Ovary (tissue), 9 donors: ENCODE measurements around the gene CLK2. TPM values are rescaled to one million over a fixed set of nuclear protein-coding genes. Genes with fewer than 3 reads are reported as not detected.

Experiments used
- DNase-seq, 5 donors: peaks; one replicate each; pipeline ENCODE4 v3.0.0-alpha.2; 2019 to 2020
- H3K27ac ChIP-seq, 2 donors: fragments of 200-600 bp; one replicate each; pipeline versions ENCODE4 v1.5.1 to v1.8.0; 2019 to 2022
- H3K27me3 ChIP-seq: fragments of 200-600 bp; one replicate; pipeline ENCODE4 v1.8.0; 2022
- H3K36me3 ChIP-seq: fragments of 200-600 bp; sonication (generic); one replicate; pipeline ENCODE4 v1.5.1; 2019
- H3K4me1 ChIP-seq: one replicate; pipeline ENCODE4 v1.8.1; 2013; ENCODE audit warnings: mild to moderate bottlenecking, moderate library complexity; ENCODE audit not compliant: insufficient read depth
- H3K4me3 ChIP-seq: fragments of 200-600 bp; sonication (generic); one replicate; pipeline ENCODE4 v1.5.1; 2017
- H3K9me3 ChIP-seq, 2 donors: fragments of 200-600 bp in 1 of 2; sonication (generic) in 1 of 2; one replicate each; pipeline versions ENCODE4 v1.5.1 to v1.8.1; 2013 to 2019; ENCODE audit warnings: mild to moderate bottlenecking in 1 of 2, moderate library complexity in 1 of 2
- CTCF ChIP-seq, 3 donors: fragments of 450-650 bp in 2 of 3; fragments of 200-600 bp in 1 of 3; IDR thresholded peaks; one replicate each; pipeline versions ENCODE4 v1.5.1 to v1.8.0; 2016 to 2022; ENCODE audit warnings: antibody characterized with exemption in 3 of 3, mild to moderate bottlenecking in 1 of 3
- EP300 ChIP-seq: sonication (generic); formaldehyde crosslinking; IDR thresholded peaks from one replicate; pipeline ENCODE4 v1.6.1; 2017; ENCODE audit warnings: antibody characterized with exemption
- POLR2A ChIP-seq: fragments of 450-650 bp; IDR thresholded peaks from one replicate; pipeline ENCODE4 v1.6.1; 2017; ENCODE audit warnings: antibody characterized with exemption, mild to moderate bottlenecking, moderate library complexity
- WGBS, 3 donors: extraction: QIAGEN DNeasy Blood & Tissue Kit in 1 of 3; methylation state at CpG; one replicate each; pipeline versions ENCODE4 v1.1.5 to v1.1.7; 2013 to 2017; 5-methylcytosine and 5-hydroxymethylcytosine counted together
- intact Hi-C, 4 donors: fragments of 100-400 bp; cut with DNase I; formaldehyde crosslinking; loops; one replicate each; pipeline versions ENCODE4 v1.11.0 to v1.15.1; 2022 to 2023
- polyA plus RNA-seq, 2 donors: library from polyadenylated mRNA; stranded (reverse); fragments of 200-250 nt in 1 of 2; fragments of 350-450 nt in 1 of 2; fragmentation: Illumina TruSeq in 1 of 2; extraction: RNeasy Lipid Tissue Mini Kit (QIAGEN cat#74804) in 1 of 2; gene quantifications; one replicate each; pipeline ENCODE4 v1.2.3, GENCODE V29; 2013 to 2014
- total RNA-seq, 7 donors: library from RNA; depleted of rRNA in 2 of 7; stranded (reverse); fragments of >200 nt in 2 of 7; fragmentation: NEBNext Ultra II Directional in 3 of 7; extraction: Animal tissue kit (Norgen Biotek cat#: 25700) in 3 of 7; gene quantifications; one replicate each; pipeline versions ENCODE4 v1.1.0 to v1.2.4, GENCODE V29; 2016 to 2023
- donor health status: DM: no; HTN: no; CAD: no; lungs with moderate emphysema.
- donor health status: DM: no; HTN: no; CAD: no.
- donor health status: Bipolar disorder and iron deficiency.
- donor health status: DM: yes; HTN: yes; CAD: no.
- donor health status: DM: no; HTN: no; CAD: no.
- donor health status: DM: yes; HTN: yes; CAD: no.

CLK2 gene
- total and polyA plus RNA-seq, 9 donors: 37.9 to 60.9 (median 50.1) TPM

GRCh38 chr1:155307247-155307740 lies 34.0 kb upstream of the CLK2 start:
- TF ChIP-seq EP300 (no peak), CTCF (IDR thresholded peaks at IDR 0.05) (no peak), POLR2A (no peak)
- no peaks in the 10 kb centered on the region for H3K9me3 ChIP-seq
- intact Hi-C loops: no loop called here
- no peak for DNase-seq
- H3K27ac ChIP-seq: no peak overlapping the region
- no peaks in the 10 kb centered on the region for H3K27me3 ChIP-seq
- H3K36me3 ChIP-seq: no peaks in the 10 kb centered on the region
- H3K4me3 ChIP-seq: no peak overlapping the region
- WGBS, 3 donors: 35 to 46% (median 44%) methylated on average over 6 of the region's 6 CpGs
- peaks cover 5% of the 10 kb centered on the region for H3K4me1 ChIP-seq

- Histone ChIP-seq H3K27me3 (no peaks in the 10 kb centered on the region), H3K27ac (no peak overlapping the region), H3K36me3 (no peaks in the 10 kb centered on the region), H3K4me1 (peaks cover 5% of the 10 kb centered on the region), H3K4me3 (no peak overlapping the region), H3K9me3 (no peaks in the 10 kb centered on the region)
- intact Hi-C loops: no loop called here
- WGBS, 3 donors: 50 to 67% (median 59%) methylated on average over 7 of the region's 7 CpGs
- DNase-seq: no peak
- no peak for TF ChIP-seq EP300
- TF ChIP-seq POLR2A: no peak
- TF ChIP-seq CTCF (IDR thresholded peaks at IDR 0.05): no peak
These were observed 32.6 kb upstream of the CLK2 start for GRCh38 chr1:155305881-155306391.

DNA sequence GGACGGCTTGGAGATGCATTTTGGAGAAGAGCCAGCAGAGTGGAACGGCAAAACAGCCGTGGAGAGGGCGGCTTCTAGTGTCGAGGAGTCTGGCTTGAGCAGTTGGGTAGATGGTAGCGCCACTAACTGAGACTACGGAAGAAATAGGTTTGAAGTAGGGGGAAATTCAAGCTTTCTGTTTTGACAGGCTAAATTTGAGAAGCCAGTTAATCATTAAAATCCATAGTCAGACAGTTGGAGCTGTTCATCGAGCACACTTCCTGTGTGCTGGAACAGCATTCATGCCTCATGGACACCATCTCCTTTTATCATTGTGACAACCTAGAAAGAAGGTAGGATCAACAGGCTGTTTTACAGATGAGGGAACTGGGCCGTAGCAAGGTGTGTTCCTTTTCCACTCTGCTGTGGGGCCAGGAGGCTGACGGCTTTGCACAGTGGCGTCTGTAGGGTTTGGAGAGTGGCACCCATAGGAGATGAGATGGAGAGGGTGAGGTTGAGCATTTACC lies 31.3 kb upstream of the CLK2 start:
- Histone ChIP-seq H3K9me3 (no peaks in the 10 kb centered on the region), H3K27me3 (no peaks in the 10 kb centered on the region), H3K27ac (no peak overlapping the region), H3K36me3 (no peaks in the 10 kb centered on the region), H3K4me3 (no peak overlapping the region), H3K4me1 (peaks cover 4% of the 10 kb centered on the region)
- TF ChIP-seq CTCF (IDR thresholded peaks at IDR 0.05): no peak
- WGBS, 3 donors: 70 to 78% (median 78%) methylated on average over 11 of the region's 11 CpGs
- no peak for DNase-seq
- intact Hi-C loops: no loop called here

DNA sequence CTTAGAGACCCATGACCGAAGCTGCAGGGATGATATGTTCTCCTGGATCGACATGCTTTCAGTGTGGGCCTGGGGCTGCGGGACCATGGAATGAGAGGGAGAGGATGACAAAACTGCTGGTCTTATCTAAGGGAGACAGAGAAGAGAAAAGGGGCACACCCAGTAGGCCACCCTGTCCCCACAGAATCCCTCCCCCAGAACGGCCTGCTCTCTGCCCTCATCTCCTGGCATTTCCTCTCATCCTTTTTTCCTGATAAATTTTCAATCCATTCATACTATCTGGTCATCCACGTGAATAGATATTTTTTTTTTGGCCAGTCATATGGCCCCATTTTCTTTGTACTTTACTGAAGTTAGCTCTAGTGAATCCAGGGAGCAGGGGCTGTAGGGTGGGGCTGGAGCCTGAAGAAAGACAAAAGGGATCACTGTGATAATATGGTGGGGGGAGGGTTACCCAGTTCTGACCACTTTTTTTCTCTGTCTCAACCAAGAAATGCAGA lies 28.1 kb upstream of the CLK2 start, which contains the start of gene PKLR:
TSS of gene PKLR (minus strand) at position 97 of the 500 bp plus-strand sequence. CDS start at position 54, 43 bp downstream.
- TF ChIP-seq POLR2A (no peak), CTCF (IDR thresholded peaks at IDR 0.05) (no peak), EP300 (no peak)
- no peak within 1 kb of the TSS for H3K4me3 ChIP-seq
- no peaks in the 10 kb centered on the region for H3K4me1 ChIP-seq
- H3K36me3 ChIP-seq: no peaks in the 10 kb centered on the region
- H3K9me3 ChIP-seq: no peaks in the 10 kb centered on the region
- no peaks in the 10 kb centered on the region for H3K27me3 ChIP-seq
- H3K27ac ChIP-seq: no peak within 1 kb of the TSS
- intact Hi-C loops: no loop called here
- WGBS, 3 donors: 75 to 79% (median 79%) methylated on average over 5 of the region's 5 CpGs
- DNase-seq: no peak
